T follicular helper cell (primary cell): ENCODE results near the gene EFCAB12.

Source experiments
- DNase-seq: peaks from one replicate; pipeline ENCODE4 v3.0.0-alpha.2; 2020; ENCODE audit warnings: low read depth

Gene EFCAB12

DNA sequence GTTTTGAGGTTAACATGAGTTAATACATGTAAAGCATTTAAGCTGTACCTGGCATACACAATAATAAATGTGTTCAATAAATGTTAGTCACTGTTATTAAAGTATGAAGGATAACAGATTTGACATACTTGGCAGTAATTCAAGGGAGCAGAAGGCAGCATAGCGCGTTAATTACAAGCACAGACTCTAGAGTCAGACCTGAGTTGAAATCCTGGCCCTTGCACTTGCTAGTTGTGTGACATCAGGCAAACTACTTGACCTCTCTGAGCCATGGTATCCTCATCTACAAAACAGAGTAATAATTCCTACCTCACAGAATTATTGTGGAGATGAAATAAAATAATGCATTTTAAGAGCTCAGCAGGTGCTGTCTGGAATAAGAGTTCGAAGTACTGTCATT is 17.0 kb upstream of the EFCAB12 start:
- DNase-seq: no peak

DNA sequence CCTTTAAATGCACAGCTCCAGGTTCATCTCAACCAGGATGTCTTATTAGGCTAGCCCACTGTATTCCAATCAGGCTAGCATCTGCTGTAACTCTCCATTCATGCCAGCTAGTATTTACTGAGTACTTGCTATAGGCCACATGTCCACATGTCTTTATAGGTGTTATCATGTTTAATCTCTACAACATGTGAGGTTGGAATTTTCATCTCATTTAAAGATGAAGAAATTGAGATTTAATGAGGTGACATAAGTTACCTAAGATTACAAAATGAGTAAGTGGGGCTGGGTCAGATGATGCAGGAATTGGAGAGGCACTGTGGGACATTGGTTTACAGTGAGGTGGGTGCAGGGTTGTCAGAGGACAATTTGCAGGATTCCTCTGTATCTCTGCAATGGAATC is 14.5 kb upstream of the EFCAB12 start:
- no peak for DNase-seq

- no peak for DNase-seq
Observed at GRCh38 chr3:129442486-129442885, 14.1 kb upstream of the EFCAB12 start.

- DNase-seq: no peak
Observed at GRCh38 chr3:129441782-129442181, 13.3 kb upstream of the EFCAB12 start.

- no peak for DNase-seq
Observed at GRCh38 chr3:129441215-129441614, 12.8 kb upstream of the EFCAB12 start.

DNA sequence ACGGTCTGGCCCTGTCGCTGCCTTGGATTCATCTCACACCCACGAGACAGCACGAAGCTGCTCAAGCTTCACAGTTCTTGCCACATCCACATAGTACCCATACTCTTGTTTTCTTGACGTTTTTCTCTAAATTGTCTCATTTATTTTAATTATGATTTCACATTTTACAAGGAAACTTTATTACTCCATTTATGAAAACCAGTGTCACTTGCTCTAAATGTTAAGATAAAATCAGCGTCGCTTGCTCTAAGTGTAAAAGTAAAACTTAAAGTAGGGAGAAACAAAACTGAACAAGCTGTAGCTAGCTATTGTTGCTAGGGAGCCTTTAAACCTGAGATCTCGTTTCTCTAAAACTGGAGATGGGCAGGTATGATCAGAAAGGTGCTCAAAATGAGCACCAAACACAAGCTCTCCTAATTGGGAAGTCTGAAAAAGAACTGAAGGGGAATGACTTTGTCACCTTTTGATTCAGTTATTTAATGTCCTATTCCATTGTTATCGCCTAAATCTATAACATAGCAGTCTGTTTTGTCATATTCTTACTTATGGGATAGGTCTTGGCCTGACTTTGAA is 12.3 kb upstream of the EFCAB12 start:
- DNase-seq: no peak

- DNase-seq: peak; percentile 98
Observed at GRCh38 chr3:129439817-129440617, 11.6 kb upstream of the EFCAB12 start, which contains the start of the genes IFT122 and MBD4. IFT122 (plus strand) TSS chr3:129440224; CDS start chr3:129440331, 107 bp downstream. MBD4 (minus strand) TSS chr3:129439948; CDS start chr3:129439833, 115 bp downstream.

GRCh38 chr3:129439226-129439816 is 10.9 kb upstream of the EFCAB12 start:
- DNase-seq: peak; percentile 33

GRCh38 chr3:129435367-129435766 is 6.9 kb upstream of the EFCAB12 start:
- DNase-seq: no peak

DNA sequence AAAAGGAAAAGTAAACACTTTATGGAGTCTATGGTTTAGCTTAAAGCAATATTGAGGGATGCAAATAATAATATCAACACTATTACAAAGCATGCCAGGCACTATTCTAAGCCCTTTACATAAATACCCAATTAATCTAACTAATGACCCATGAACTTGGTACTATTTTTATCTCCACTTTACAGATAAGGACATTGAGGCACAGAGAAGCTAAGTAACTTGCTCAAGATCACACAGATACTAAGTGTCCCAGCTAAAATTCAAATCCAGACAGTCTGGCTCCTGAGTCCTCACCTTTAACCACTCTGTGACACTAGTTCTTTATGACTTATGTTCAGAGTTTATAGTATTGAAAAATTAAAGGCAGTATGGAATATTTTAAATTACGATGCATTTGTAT is 5.7 kb upstream of the EFCAB12 start:
- no peak for DNase-seq

DNA sequence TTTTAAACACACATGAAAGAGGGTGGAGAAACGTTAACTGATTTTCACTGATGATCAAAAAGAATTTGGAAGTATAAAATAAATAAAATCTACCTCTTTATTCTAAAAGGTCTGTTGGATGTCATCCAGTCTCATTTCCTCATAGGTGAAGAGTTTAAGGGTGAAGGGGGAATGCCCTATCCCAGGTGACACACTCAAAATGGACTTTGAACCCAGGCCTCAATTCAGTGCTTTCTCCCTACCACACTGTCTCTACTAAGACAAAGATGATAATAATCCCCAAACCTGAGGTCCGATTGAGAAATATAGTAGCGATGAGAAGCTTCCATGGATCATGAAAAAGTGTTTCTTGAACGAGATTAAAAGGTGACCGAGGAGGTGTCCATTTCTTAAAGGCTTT is 5.1 kb upstream of the EFCAB12 start:
- no peak for DNase-seq

- no peak for DNase-seq
Observed at GRCh38 chr3:129432671-129433070, 4.2 kb upstream of the EFCAB12 start.

DNA sequence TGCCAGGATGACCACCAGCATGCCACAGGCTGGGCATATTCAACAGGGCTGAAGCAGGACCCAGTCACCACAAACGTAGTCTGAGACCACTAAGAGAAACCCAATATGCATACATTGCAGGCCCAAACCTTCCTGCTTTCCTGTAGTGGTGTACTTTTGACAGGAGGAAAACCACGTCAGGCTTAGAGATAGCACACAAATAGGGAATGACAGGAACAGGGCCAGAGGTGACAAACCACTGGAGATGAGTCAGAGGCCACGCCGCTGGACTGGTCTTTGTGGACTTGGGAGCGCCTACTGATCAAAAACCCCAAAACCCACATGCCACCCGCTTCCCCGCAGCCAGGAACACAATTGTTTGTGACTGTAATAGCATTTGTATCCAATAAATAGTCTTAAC is 3.6 kb upstream of the EFCAB12 start:
- no peak for DNase-seq

- DNase-seq: no peak
Observed at GRCh38 chr3:129429602-129430001, 1.2 kb upstream of the EFCAB12 start.

GRCh38 chr3:129429080-129429451 is 630 bp upstream of the EFCAB12 start:
- DNase-seq: no peak

DNA sequence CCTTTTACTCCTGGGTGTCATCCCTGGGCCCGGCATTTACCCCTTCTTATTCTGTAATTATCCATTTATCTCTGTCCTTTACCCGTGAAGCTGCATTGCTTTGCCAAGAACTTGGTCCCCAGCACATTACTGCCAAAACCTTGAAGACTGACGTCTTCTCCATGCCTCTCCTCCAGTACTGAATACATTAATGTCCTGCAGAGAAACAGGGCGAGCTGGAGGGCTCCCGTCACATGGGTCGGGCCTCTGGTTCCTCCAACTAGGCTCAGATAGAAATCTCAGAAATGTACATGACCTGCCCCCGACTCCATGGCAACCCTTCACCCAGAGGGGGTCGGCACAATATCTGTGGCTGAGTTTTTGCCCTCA is 445 bp downstream of the EFCAB12 start:
- no peak for DNase-seq

DNA sequence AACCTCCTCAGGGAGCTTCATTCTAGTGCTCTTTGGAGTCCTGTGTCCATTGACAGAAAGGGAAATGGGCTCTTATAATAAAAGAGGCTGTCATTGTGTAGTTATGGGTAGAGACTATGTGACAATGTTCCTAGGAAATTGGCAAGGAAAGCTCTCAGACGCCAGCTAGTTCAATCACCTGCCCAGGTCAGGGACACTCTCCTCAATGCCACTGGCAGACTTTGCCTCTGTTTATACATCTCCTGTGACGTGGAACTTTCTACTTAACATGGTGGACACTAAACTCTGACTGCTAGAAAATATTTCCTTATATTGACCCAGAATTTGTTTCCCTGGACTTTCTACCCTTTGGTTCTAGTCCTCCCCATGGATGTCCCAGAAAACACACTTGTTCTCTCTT is 2.8 kb downstream of the EFCAB12 start:
- DNase-seq: no peak

DNA sequence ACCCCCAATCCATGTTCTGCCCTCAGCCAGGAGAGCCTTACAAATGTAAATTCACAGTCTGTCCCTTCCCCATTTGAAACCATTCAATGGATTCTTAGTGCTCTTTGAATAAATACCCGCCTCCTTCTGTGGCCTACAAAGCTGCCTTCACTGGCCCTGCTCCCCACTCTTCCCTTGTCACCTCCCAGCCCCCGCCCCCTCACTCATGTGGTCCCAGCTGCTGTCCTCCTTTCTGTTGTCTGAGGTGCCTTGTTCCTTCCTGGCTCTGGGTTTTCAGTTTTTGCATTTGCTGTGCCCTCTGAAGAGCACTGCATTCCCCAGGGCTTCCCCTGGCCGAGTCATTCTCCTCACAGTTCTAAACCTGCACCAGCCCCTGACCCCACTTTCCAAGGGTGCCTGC is 3.2 kb downstream of the EFCAB12 start:
- DNase-seq: no peak

GRCh38 chr3:129424185-129424841 is 4.1 kb downstream of the EFCAB12 start:
- no peak for DNase-seq

- DNase-seq: no peak
Observed at GRCh38 chr3:129422897-129423296, 5.5 kb downstream of the EFCAB12 start.

GRCh38 chr3:129421988-129422745 is 6.3 kb downstream of the EFCAB12 start:
- DNase-seq: no peak
